ENCODE data around the gene CCDC90B.

DNA sequence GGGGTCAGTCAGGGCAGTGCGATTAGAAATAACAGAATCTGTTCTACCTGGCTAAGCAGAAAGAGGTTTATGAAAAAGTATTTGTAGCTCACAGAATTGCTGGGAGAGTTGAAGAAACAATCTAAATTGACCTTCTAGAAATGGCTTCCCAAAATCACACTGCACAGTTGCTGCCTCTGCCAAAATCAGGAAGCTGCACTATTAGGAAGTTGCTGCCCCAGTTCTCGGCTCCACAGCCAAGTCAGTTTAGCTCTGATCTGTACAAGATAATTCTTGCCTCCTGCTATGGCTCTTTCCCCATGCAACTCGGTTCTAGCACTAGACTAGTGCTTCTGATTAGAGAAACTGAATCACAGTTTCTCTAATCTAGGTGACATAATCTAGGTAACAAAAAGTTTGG is 16.0 kb upstream of the CCDC90B start:
- TF ChIP-seq POLR2AphosphoS5 (IDR thresholded peaks at IDR 0.05) (no peak), POLR2A (IDR thresholded peaks at IDR 0.05; ENCODE audit: low read depth) (no peak)
- TF ChIP-seq, protein P1, sequence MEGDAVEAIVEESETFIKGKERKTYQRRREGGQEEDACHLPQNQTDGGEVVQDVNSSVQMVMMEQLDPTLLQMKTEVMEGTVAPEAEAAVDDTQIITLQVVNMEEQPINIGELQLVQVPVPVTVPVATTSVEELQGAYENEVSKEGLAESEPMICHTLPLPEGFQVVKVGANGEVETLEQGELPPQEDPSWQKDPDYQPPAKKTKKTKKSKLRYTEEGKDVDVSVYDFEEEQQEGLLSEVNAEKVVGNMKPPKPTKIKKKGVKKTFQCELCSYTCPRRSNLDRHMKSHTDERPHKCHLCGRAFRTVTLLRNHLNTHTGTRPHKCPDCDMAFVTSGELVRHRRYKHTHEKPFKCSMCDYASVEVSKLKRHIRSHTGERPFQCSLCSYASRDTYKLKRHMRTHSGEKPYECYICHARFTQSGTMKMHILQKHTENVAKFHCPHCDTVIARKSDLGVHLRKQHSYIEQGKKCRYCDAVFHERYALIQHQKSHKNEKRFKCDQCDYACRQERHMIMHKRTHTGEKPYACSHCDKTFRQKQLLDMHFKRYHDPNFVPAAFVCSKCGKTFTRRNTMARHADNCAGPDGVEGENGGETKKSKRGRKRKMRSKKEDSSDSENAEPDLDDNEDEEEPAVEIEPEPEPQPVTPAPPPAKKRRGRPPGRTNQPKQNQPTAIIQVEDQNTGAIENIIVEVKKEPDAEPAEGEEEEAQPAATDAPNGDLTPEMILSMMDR (IDR thresholded peaks at IDR 0.05): no peak
